NCI-H510A (cell line): ENCODE measurements around the gene GTF2IRD2.
A peak's percentile ranks its signal among the peaks of the same experiment; 100 is the strongest.
"Not testable (repeated sequence)": the region's sequence is repeated elsewhere in the genome, so short reads cannot be mapped to it uniquely, and the experiment has no call there.

Source experiments
- DNase-seq: peaks from one replicate; lab custom pipeline; 2025; lab: John Stamatoyannopoulos, UW

The GTF2IRD2 gene

DNA sequence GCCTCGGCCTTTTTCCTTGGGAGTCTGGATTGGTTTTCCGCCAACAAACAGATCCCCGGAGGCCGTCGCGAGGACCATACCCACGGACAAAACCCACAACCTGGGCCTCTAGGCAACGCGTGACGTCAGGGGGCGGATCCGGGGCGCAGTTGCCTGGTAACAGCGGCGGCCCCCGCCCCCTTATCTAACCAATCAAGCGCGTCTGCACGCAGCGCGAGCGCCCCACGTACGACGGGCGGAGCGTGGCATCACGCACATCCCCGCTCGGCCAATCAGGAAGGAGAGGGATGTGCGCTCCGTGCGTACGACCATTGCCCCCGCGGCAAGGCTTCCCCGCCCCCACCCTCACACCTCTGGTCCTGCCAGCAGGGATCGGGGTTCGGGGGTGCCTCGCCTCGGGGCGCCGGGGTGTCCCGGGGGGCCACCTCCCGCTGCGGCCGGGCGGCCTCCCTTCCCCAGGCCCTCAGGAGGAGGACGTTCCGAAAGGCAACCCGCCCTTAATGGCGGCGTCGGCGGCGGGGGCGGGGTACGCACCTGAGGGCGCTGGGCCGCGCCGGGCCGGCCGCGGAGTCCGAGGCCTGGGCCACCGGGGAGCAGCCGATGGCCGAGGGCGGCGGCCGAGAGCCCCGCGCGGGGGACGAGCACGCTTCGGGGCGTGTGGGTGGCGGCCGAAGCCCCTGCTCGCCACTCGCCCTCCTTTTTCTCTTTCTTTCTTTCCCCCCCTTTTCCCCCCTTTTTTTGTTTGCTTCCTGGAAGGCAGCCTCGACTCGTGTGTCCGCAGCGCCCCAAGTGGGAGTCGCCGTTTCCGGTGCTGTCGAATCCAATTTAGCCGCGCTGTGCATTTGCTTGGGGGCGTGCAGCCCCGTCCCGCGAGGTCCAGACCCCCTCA is at the start of gene GTF2IRD2:
Gene GTF2IRD2 (minus strand): TSS at position 773 of the 889 bp plus-strand sequence. CDS start 15,227 bp downstream, outside the sequence.
- not testable (repeated sequence) for DNase-seq

DNA sequence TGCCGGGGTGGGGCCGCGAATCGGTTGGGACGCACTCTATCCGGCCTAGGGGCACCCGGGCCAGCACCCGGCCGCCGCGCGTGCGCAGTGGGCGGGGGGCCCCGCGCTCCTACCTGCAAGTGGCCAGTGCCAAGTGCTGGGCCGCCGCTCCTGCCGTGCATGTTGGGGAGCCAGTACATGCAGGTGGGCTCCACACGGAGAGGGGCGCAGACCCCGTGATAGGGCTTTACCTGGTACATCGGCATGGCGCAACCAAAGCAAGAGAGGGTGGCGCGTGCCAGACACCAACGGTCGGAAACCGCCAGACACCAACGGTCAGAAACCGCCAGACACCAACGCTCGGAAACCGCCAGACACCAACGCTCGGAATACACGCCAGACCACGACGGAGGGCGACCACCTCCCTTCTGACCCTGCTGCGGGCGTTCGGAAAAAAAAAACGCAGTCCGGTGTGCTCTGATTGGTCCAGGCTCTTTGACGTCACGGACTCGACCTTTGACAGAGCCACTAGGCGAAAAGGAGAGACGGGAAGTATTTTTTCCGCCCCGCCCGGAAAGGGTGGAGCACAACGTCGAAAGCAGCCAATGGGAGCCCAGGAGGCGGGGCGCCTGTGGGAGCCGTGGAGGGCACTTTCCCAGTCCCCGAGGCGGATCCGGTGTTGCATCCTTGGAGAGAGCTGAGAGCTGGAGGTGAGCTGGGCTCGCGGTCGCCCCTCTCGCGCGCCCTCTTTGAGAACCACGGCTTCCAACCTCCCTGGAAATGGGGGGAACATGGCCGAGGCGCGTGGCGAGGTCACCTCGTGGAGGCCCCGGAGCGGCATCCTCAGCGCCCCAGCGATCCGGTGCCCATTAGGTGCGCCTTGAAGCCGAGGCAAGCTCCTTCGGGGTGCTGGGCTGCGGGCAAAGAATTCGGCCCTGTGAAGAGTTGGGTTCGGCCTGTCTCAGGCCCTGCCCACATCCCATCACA is 39.0 kb upstream of the GTF2IRD2 start:
- peak; percentile 19 for DNase-seq

DNA sequence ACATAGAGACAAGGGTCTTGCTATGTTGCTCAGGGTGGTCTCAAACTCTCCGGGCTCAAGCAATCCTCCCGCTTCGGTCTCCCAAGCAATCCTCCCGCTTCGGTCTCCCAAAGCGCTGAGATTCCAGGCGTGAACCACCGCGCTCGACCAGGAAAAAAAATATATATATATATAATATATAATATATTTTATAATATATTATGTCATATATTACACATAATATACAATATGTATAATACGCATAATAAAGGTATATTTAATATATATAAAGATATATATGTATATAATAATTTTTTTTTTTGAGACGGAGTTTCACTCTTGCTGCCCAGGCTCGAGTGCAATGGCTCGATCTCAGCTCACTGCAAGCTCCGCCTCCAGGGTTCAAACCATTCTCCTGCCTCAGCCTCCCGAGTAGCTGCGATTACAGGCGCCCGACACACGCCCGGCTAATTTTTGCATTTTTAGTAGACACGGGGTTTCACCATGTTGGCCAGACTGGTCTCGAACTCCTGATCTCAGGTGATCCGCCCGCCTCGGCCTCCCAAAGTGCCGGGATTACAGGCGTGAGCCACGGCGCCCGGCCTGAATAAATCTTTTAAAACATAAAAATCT is 38.2 kb upstream of the GTF2IRD2 start:
- DNase-seq = not testable (repeated sequence)

DNA sequence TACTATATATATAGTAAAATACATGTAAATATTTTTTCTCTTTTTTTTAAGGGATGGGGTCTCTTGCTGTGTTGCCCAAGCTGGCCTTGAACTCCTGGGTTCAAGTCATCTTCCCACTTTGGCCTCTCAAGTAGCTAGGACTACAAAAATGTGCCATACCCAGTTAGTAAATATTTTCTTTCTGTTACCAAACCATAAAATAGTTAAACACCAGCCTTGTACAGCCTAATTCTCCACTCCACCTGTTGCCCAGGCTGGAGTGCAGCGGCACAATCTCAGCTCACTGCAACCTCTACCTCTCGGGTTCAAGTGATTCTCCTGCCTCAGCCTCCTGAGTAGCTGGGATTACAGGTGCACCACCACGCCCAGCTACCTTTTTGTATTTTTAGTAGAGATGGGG is 33.9 kb upstream of the GTF2IRD2 start:
- not testable (repeated sequence) for DNase-seq

DNA sequence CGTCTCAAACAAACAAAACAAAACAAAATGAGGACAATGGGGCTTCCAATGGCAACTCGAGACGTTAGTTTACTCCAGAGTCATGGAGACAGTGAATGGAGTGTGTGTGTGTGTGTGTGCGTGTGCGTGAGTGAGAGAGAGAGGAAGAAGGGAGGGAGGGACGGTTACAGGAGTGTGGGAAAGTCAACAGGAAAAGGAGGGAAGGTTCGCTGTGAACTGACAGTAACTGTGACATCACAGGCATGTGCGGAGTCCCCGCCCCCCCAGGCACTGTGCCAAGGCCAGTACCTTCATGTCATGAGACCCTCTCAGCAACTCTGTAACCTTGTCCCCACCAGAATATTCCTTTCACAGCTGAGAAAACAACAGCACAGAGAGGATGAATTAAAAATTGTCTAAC is 30.7 kb upstream of the GTF2IRD2 start:
- not testable (repeated sequence) for DNase-seq

DNA sequence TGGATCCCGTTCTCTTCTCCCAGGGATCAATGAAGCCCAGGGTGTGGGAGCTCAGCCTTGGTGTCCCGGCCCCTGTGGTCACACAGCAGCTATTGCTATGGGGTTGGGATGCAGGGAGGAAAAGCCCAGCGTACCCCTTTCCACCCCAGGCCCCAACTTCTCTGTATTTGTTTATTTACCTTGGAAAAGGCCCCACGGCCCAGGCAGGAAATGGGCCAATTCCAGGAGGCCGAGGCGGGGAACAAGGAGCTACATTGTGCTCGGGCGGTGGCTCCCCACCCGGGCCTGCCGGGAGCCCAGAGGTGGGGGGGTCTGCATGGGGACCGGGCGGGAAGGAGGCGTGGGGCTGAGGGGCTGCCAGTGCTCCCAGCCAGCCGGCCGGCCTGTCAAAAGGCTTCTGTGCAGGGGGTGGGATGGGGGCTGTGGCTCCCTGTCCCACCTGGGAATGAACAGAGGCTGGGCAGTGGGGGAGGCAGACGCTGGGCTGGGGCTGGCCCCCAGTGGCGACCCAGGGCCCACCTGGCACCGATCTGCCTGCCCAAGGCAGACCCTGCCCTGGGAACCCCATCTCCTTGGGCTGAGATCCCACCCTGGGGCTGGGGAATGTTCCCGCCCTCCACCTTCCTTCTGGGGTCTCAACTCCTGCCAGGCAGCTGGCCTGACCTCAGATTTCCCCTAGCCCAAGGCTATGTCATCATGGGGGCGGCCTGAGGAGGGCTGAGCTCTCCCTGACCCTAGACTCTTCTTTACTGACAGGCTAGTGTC is 23.5 kb upstream of the GTF2IRD2 start:
- DNase-seq = not testable (repeated sequence)

DNA sequence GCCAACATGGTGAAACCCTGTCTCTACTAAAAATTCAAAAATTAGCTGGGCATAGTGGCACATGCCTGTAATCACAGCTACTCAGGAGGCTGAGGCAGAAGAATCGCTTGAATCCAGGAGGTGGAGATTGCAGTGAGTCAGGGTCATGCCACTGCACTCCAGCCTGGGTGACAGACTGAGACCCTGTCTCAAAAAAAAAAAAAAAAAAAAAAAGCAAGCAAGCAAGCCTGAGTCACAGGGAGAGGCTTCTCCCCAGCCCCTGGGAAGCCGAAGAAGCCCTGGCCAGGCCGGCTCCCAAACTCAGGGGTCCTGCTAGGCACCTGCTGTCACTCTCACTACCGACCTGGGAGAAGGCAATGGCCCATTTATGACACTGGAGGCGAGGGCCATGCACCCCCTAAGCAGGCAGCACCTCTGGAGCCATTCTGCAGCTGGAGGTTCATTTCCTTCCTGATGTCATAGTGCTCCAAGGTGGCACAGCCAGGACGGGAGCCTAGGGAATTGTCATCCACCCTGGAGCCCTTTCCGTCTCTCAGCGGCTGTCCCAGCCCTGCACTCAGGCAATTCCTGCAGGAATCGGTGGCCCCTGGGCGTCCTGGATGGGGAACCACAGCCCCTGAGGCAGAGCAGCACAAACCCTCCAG is 22.8 kb upstream of the GTF2IRD2 start:
- DNase-seq = not testable (repeated sequence)

DNA sequence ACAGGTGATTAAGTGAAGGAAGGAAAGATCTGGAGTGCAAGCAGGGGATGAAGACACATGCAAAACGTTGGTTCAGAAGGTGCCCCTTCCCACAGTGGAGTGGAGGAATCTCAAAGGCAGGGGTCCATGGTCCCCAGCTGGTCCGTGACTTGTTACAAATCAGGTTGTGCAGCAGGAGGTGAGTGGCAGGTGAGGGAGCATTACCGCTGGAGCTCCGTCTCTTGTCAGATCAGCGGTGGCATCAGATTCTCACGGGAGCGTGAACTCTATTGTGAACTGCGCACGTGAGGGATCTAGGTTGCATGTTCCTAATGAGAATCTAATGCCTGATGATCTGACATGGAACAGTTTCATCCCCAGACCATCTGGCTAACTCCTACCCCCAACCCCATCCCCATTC is 21.1 kb upstream of the GTF2IRD2 start:
- not testable (repeated sequence) for DNase-seq

DNA sequence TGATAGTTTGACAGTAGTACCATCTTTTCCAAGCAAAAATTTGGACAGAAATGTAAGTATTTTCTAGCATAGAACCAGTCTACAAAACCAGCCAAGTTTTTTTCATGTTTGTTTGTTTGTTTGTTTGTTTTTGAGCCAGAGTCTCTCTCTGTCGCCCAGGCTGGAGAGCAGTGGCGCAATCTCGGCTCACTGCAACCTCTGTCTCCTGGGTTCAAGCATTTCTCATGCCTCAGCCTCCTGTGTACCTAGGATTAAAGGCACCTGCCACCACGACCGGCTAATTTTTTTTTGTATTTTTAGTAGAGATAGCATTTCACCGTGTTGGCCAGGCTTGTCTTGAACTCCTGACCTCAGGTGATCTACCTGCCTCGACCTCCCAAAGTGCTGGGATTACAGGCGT is 14.4 kb upstream of the GTF2IRD2 start:
- DNase-seq = not testable (repeated sequence)

DNA sequence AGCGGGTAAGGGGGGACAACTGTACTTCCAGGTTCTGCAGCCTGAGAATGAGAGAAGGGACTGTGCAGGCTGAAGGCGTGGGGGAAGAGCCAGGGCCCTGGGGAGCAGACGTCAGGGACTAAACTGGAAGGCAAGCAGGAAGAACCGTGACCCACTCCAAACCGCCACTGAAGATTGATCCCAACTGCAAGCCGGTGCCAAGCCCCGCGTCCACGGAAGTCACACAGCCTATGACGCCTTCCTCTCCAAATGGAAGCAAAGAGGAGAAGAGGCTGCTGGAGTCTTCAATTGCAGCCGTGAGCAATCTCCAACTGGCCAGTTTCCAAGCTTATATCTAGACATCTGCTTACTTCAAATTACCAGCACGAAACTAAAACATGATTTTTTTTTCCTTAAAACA is 1.6 kb downstream of the GTF2IRD2 start:
- not testable (repeated sequence) for DNase-seq

DNA sequence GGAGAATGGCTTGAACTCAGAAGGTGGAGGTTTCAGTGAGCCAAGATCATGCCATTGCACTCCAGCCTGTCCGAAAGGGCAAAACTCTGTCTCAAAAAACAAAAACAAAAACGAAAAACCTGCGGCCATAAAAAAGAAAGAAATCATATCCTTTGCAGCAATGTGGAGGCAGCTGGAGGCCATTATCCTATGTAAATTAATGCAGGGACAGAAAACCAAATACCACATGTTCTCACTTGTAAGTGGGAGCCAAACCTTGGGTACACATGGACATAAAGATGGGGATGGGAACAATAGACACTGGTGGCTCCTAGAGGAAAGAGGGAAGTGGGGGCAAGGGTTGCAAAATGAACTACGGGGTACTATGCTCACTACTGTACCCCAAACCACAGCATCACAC is 21.0 kb downstream of the GTF2IRD2 start:
- DNase-seq = not testable (repeated sequence)

DNA sequence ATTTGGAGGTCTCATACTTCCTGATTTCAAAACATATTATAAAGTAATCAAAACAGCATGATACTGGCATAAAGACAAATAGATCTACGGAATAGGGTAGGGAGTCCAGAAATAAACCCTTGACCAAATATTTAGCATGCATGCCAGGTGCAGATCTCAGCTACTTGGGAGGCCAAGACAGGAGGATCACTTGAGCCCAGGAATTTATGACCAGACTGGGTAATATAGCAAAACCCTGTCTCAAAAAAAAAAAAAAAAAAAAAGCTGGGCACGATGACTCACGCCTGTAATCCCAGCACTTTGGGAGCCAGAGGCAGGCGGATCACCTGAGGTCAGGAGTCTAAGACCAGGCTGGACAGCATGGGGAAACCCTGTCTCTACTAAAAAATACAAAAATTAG is 21.4 kb downstream of the GTF2IRD2 start:
- DNase-seq = not testable (repeated sequence)

DNA sequence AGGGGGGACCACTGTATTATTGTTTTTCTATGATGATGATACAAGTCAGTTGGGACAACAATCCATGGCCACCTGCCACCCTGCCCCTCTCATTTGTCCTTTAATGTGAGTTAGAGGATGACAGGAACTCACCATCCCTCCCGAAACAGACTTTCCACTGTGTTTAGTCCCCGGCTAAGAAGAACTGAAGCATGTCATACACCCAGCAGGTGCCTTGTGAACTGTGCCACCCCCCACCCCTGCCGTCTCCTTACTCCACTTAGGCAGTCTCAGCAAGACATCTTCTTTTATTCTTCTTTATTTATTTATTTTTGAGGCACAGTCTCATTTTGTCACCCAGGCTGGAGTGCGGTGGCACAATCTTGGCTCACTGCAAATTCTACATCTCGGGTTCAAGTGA is 30.1 kb downstream of the GTF2IRD2 start:
- not testable (repeated sequence) for DNase-seq

DNA sequence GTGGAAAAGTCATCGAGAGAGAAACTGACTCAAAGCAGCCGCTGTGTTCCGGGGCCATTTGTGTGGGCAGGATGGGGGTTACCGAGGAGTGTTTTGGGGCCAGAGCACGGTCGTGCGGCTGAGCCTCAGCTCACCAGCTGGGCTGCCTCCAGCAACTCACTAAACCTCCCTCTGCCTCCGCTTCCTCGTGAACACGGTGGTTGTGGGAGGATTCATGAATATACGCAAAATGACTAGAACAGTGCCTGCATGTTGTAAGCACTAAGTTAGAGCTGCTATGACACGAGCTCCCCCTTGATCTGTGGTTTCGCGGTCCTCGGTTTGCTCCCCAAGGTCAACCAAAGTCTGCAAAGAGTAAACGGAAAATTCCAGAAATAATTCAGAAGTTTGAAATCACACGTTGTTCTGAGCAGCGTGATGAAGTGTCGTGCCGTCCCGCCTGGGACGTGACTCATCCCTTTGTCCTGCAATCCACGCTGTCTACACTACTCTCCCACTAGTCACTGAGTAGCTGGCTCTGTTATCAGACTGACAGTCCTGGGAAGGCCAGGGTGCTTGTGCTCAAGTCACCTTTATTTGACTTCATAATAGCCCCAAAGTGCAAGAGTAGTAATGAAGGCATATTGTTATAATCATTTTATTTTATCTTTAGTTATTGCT is 31.1 kb downstream of the GTF2IRD2 start:
- not testable (repeated sequence) for DNase-seq

DNA sequence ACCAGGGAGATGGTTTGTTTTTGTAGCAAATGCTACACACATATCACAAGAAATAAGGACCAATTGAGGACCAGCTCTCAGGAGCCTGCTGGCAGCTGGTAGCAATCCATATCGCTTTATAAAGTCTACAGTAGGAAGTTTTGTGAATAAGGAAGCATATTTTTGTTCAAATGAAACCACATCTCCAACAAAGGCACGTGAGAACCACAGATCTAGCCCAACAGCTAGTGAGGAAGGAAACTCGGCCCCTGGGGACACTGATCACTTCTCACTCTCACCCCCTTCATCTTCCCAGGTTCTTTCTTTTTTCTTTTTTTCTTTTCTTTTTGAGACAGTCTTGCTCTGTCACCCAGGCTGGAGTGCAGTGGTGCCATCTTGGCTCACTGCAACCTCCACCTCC is 35.5 kb downstream of the GTF2IRD2 start:
- not testable (repeated sequence) for DNase-seq

DNA sequence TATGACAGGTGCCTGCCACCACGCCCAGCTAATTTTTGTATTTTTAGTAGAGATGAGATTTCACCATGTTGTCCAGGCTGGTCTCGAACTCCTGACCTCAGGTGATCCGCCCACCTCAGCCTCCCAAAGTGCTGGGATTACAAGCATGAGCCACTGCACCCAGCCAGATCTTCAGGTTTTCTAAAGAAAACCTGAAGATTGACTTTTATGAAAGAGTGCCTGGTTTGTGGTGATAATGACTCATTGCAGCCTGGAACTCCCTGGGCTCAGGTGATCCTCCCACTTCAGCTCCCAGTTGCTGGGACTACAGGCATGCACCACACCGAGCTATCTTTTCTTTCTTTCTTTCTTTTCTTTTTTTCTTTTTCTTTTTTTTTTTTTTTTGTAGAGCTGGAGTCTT is 52.8 kb downstream of the GTF2IRD2 start:
- not testable (repeated sequence) for DNase-seq

DNA sequence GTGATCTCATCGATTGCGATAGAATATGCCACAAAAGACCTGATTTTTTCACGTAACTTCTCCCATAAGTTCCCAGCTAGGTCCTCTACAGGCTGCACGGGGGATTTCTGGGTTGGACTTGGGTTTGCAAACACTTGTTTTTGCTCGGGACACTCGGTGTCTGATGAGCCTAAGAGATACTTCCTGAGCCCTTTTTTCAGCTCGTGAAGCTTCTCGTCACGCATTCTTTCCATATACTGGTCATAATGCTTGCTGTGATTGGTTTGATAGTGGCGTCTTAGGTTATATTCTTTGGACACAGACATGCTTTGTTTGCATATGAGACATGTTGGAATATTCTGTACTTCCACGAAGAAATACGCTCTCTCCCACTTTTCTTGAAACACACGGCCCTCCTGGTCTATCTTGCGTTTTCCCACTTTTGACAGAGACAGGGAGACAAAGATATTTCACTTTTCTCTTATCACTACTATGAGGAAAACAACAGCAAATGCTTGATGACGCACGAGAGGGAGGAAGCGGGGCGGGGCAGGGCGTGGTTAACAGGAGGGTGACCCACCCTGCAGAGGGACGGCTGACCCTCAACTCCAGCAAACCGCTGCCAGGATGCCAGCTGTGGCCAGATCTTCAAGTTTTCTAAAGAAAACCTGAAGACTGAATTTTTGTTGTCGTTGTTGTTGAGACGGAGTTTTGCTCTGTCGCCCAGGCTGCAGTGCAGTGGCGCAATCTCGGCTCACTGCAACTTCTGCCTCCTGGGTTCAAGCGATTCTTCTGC is 53.4 kb downstream of the GTF2IRD2 start:
- DNase-seq = not testable (repeated sequence)

DNA sequence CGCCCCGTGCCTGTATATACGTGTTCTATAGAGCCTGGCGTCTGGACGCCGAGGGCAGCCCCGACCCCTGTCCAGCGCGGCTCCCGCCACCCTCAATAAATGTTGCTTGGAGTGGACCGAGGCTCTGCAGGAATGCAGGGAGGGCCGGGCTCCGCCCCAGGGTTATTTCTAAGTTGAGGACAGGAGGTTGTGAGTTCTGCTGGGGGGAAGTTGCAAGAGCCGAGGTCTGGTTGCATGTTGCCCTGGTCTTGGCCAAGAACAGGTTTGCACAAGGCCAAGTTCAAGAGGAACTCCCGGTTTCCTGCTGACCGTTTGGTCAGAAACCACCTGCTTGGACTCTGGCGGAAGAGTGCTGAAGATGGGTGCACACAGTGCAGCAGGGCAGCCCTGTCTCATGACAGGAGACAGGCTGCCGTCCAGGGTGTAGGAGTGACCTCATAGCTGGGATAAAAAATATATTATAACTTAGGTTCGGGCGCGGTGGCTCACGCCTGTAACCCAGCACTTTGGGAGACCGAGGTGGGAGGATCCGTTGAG is 62.1 kb downstream of the GTF2IRD2 start:
- not testable (repeated sequence) for DNase-seq
